CD1c-positive myeloid dendritic cell (primary cell): ENCODE measurements around the gene TMEM178B.
"Not testable (repeated sequence)": the region's sequence is repeated elsewhere in the genome, so short reads cannot be mapped to it uniquely, and the experiment has no call there.

Experiments
- DNase-seq: peaks from one replicate; pipeline ENCODE4 v3.0.0-alpha.2; 2016; ENCODE audit errors: extremely low spot score

Gene TMEM178B

GRCh38 chr7:141312828-141313521, 239.1 kb downstream of the TMEM178B start:
- DNase-seq, result no peak

GRCh38 chr7:141313896-141314295, 240.0 kb downstream of the TMEM178B start:
- no peak for DNase-seq

- no peak for DNase-seq
Observed at GRCh38 chr7:141317033-141317585, 243.2 kb downstream of the TMEM178B start.

- DNase-seq, result no peak
Observed at GRCh38 chr7:141320287-141320686, 246.4 kb downstream of the TMEM178B start.

GRCh38 chr7:141322383-141322782, 248.5 kb downstream of the TMEM178B start:
- DNase-seq, result no peak

- no peak for DNase-seq
Observed at GRCh38 chr7:141323826-141324225, 250.0 kb downstream of the TMEM178B start.

- no peak for DNase-seq
Observed at GRCh38 chr7:141324870-141325269, 251.0 kb downstream of the TMEM178B start.

GRCh38 chr7:141325275-141325674, 251.4 kb downstream of the TMEM178B start:
- no peak for DNase-seq

GRCh38 chr7:141328290-141328689, 254.4 kb downstream of the TMEM178B start:
- no peak for DNase-seq

GRCh38 chr7:141330285-141330684, 256.4 kb downstream of the TMEM178B start:
- DNase-seq, result not testable (repeated sequence)

GRCh38 chr7:141333459-141333858, 259.6 kb downstream of the TMEM178B start:
- DNase-seq, result no peak

- no peak for DNase-seq
Observed at GRCh38 chr7:141335164-141335563, 261.3 kb downstream of the TMEM178B start.

GRCh38 chr7:141339603-141340002, 265.7 kb downstream of the TMEM178B start:
- no peak for DNase-seq

- DNase-seq, result no peak
Observed at GRCh38 chr7:141340991-141341390, 267.1 kb downstream of the TMEM178B start.

- DNase-seq, result no peak
Observed at GRCh38 chr7:141342621-141343408, 269.0 kb downstream of the TMEM178B start.

- no peak for DNase-seq
Observed at GRCh38 chr7:141344153-141344935, 270.5 kb downstream of the TMEM178B start.

- no peak for DNase-seq
Observed at GRCh38 chr7:141348728-141349127, 274.9 kb downstream of the TMEM178B start.

- no peak for DNase-seq
Observed at GRCh38 chr7:141349338-141349737, 275.5 kb downstream of the TMEM178B start.

GRCh38 chr7:141349804-141350203, 275.9 kb downstream of the TMEM178B start:
- DNase-seq, result no peak

- no peak for DNase-seq
Observed at GRCh38 chr7:141351175-141351574, 277.3 kb downstream of the TMEM178B start.

GRCh38 chr7:141352955-141353354, 279.1 kb downstream of the TMEM178B start:
- DNase-seq, result no peak

- no peak for DNase-seq
Observed at GRCh38 chr7:141354251-141354650, 280.4 kb downstream of the TMEM178B start.
